Gastrocnemius medialis (tissue), 4 donors: ENCODE measurements around the gene PRSS2. TPM values are rescaled to one million over a fixed set of nuclear protein-coding genes. Genes with fewer than 3 reads are reported as not detected.

Source experiments
- ATAC-seq, 2 donors: fragments of 150-250 bp; one replicate each; pipeline ENCODE4 v1.9.1; 2016
- DNase-seq, 2 donors: peaks; one replicate each; pipeline ENCODE4 v3.0.0-alpha.2; 2019
- H3K27ac ChIP-seq, 4 donors: fragments of 200-600 bp; sonication (generic); 1 replicate in 1 of 4; 2 replicates in 3 of 4; pipeline ENCODE4 v1.5.1; 2016 to 2018; ENCODE audit warnings: mild to moderate bottlenecking in 2 of 4, moderate library complexity in 1 of 4
- H3K27me3 ChIP-seq, 3 donors: fragments of 200-600 bp; sonication (generic) in 2 of 3; 1 replicate in 1 of 3; 2 replicates in 2 of 3; pipeline versions ENCODE4 v1.5.1 to v1.6.0; 2016 to 2019; ENCODE audit warnings: mild to moderate bottlenecking in 1 of 3, moderate library complexity in 1 of 3
- H3K36me3 ChIP-seq, 2 donors: fragments of 200-600 bp; sonication (generic) in 1 of 2; one replicate each; pipeline ENCODE4 v1.5.1; 2017 to 2018
- H3K4me1 ChIP-seq, 2 donors: fragments of 200-600 bp; sonication (generic) in 1 of 2; one replicate each; pipeline ENCODE4 v1.5.1; 2016 to 2017; ENCODE audit warnings: mild to moderate bottlenecking in 2 of 2
- H3K4me3 ChIP-seq, 4 donors: fragments of 200-600 bp; sonication (generic) in 3 of 4; 1 replicate in 1 of 4; 2 replicates in 3 of 4; pipeline ENCODE4 v1.5.1; 2016 to 2019; ENCODE audit warnings: mild to moderate bottlenecking in 2 of 4
- H3K9me3 ChIP-seq, 3 donors: fragments of 200-600 bp; sonication (generic) in 2 of 3; 1 replicate in 1 of 3; 2 replicates in 2 of 3; pipeline ENCODE4 v1.5.1; 2016 to 2019
- POLR2A ChIP-seq, 2 donors: fragments of 450-650 bp; IDR thresholded peaks; one replicate each; pipeline ENCODE4 v1.6.1; 2017; ENCODE audit warnings: antibody characterized with exemption in 2 of 2, mild to moderate bottlenecking in 2 of 2, moderate library complexity in 2 of 2
- in situ Hi-C, 4 donors: fragments of 200-750 bp; cut with MboI; loops; one replicate each; pipeline versions ENCODE4 v1.15.0 to v1.8.0; 2017; ENCODE audit warnings: low sequenced_read_pairs in 4 of 4
- intact Hi-C: fragments of 100-400 bp; cut with DNase I; formaldehyde crosslinking; loops from one replicate; pipeline ENCODE4 v1.15.1; 2023; ENCODE audit warnings: low total_unique reads
- total RNA-seq, 4 donors: library from RNA; depleted of rRNA; stranded (reverse); fragments of >200 nt; gene quantifications; one replicate each; pipeline versions ENCODE4 v1.1.0 to v1.2.3, GENCODE V29; 2016
- TF ChIP-seq, protein P1 (sequence below), 5 experiments: fragments of 450-650 bp in 3 of 5; fragments of 200-600 bp in 2 of 5; sonication (generic) in 2 of 5; IDR thresholded peaks in 4 of 5; conservative IDR thresholded peaks in 1 of 5; 1 replicate in 4 of 5; 2 replicates in 1 of 5; pipeline ENCODE4 v1.5.1; 2016 to 2019; ENCODE audit warnings: antibody characterized with exemption in 5 of 5, mild to moderate bottlenecking in 3 of 5, moderate library complexity in 3 of 5

Gene PRSS2
- not detected for total RNA-seq

DNA sequence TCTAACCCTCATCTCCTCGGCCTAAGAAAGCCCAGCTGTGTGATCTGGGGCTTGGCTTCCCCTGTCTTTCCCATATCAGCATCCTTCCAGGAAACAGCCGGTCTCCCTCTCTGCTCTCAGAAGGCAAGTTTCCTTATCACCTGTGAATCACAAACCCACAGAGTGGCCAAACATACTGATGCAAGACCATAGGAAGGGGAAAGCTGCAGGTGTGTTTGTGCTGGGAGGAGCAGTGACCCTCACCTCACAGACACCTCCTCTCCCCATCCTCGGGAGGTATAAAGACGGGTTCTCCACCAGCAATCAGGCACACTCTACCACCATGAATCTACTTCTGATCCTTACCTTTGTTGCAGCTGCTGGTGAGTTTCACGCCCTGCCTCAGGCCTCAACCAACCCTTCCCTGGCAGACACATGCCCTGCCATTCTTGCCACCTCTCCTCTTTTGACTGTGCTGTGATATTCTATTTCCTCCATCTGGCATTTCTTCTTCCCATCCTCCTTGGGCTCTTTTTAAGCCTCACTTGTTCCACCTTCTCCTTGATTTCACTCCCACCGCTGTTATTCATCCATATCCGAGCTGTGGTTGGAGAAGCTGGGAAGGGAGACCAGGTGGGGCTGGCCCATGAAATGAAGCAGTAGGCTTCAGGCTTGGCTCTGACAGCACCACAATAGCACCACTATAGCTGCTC lies at the start of gene PRSS2:
PRSS2 (plus strand) TSS at position 310 of the 692 bp plus-strand sequence; CDS start at position 323, 13 bp downstream.
- Histone ChIP-seq H3K9me3 (no peaks in the 10 kb centered on the region), H3K4me3 (no peak within 1 kb of the TSS), H3K27ac (no peak within 1 kb of the TSS), H3K36me3 (no peaks in the 10 kb centered on the region), H3K27me3 (no peaks in the 10 kb centered on the region), H3K4me1 (no peaks in the 10 kb centered on the region)
- DNase-seq (no peak), ATAC-seq (no peak)
- TF ChIP-seq, protein P1, sequence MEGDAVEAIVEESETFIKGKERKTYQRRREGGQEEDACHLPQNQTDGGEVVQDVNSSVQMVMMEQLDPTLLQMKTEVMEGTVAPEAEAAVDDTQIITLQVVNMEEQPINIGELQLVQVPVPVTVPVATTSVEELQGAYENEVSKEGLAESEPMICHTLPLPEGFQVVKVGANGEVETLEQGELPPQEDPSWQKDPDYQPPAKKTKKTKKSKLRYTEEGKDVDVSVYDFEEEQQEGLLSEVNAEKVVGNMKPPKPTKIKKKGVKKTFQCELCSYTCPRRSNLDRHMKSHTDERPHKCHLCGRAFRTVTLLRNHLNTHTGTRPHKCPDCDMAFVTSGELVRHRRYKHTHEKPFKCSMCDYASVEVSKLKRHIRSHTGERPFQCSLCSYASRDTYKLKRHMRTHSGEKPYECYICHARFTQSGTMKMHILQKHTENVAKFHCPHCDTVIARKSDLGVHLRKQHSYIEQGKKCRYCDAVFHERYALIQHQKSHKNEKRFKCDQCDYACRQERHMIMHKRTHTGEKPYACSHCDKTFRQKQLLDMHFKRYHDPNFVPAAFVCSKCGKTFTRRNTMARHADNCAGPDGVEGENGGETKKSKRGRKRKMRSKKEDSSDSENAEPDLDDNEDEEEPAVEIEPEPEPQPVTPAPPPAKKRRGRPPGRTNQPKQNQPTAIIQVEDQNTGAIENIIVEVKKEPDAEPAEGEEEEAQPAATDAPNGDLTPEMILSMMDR (IDR thresholded peaks at IDR 0.05 in 4 of 5, conservative IDR thresholded peaks at IDR 0.05 in 1 of 5) = no peak
- no peak for TF ChIP-seq POLR2A (IDR thresholded peaks at IDR 0.05)
- in situ Hi-C loops = no loop called here
- intact Hi-C loops = no loop called here

DNA sequence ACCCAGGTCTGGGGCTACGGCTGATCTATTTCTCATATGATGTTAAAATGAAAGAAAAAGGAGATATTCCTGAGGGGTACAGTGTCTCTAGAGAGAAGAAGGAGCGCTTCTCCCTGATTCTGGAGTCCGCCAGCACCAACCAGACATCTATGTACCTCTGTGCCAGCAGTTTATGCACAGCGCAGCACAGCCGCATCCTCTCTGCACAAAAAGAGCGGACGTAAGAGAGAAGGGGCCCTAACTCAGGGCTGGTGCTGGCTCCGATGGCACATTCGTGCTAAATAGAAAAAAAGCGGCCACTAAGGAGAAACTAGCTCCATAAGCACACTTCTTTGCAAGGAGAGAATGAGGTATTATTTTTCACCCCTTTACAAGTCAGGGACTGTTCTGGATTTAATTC lies 49.8 kb upstream of the PRSS2 start:
- ATAC-seq = no peak
- no peak for DNase-seq
- Histone ChIP-seq H3K27ac (no peak overlapping the region), H3K36me3 (no peaks in the 10 kb centered on the region), H3K4me1 (no peaks in the 10 kb centered on the region), H3K9me3 (no peaks in the 10 kb centered on the region), H3K27me3 (no peaks in the 10 kb centered on the region), H3K4me3 (no peak overlapping the region)
- in situ Hi-C loops (no loop called here), intact Hi-C loops (no loop called here)
- TF ChIP-seq POLR2A (IDR thresholded peaks at IDR 0.05) = no peak
- TF ChIP-seq, protein P1 (IDR thresholded peaks at IDR 0.05 in 4 of 5, conservative IDR thresholded peaks at IDR 0.05 in 1 of 5) = no peak

DNA sequence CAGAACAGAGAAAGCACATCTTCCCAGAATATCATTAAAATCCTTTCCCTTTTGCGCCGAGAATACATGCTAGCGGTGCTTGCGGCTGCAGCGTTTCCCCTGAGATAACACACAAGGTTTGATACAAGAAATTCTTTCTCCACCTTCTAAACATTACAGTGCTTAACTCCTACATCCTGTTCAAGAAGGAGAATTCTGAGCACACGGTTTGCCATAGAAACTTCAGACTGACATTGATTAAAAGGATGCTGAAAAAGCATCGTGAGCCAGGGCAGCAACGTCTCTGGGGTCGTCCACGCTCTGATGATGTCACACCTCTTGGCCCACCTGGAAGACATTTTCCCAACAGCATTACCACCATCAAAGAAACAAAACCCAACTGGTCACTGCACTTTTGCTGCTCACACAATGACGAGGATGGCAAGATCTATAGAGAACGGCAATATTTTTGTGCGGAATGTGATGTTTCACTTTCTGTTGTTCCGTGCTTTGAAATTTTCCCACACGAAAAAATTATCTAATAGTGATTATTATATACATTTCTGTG lies 48.4 kb upstream of the PRSS2 start:
- intact Hi-C loops (no loop called here), in situ Hi-C loops (no loop called here)
- no peaks in the 10 kb centered on the region for H3K27me3 ChIP-seq
- DNase-seq (no peak), ATAC-seq (no peak)
- H3K4me1 ChIP-seq = no peaks in the 10 kb centered on the region
- no peak overlapping the region for H3K27ac ChIP-seq
- no peak for TF ChIP-seq POLR2A (IDR thresholded peaks at IDR 0.05)
- no peaks in the 10 kb centered on the region for H3K9me3 ChIP-seq
- no peaks in the 10 kb centered on the region for H3K36me3 ChIP-seq
- H3K4me3 ChIP-seq = no peak overlapping the region

DNA sequence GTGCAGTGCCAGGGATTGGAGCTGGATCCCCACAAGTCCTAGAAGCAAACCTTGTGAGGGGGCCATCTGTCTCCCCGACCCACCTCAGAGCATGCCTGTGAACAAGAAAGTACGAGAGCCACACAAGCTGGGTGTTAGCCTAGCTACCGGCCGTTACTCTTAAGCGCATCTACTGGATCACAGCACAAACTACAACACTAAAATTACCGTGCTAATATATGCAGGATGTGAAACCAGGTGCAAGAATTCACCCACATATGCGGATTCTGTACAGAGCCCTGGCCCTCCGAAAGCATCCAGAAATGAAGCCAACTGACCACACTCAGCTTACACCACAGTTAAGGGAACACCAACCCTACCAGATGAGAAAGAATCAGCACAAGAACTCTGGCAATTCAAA lies 37.5 kb upstream of the PRSS2 start:
- Histone ChIP-seq H3K4me1 (peaks cover 4 to 5% of the 10 kb centered on the region in 2 donors), H3K9me3 (no peaks in the 10 kb centered on the region), H3K27me3 (no peaks in the 10 kb centered on the region), H3K27ac (no peak overlapping the region), H3K4me3 (no peak overlapping the region), H3K36me3 (no peaks in the 10 kb centered on the region)
- TF ChIP-seq POLR2A (IDR thresholded peaks at IDR 0.05) = no peak
- TF ChIP-seq, protein P1 (IDR thresholded peaks at IDR 0.05 in 4 of 5, conservative IDR thresholded peaks at IDR 0.05 in 1 of 5) = no peak
- in situ Hi-C loops (no loop called here), intact Hi-C loops (no loop called here)
- no peak for ATAC-seq
- no peak for DNase-seq

DNA sequence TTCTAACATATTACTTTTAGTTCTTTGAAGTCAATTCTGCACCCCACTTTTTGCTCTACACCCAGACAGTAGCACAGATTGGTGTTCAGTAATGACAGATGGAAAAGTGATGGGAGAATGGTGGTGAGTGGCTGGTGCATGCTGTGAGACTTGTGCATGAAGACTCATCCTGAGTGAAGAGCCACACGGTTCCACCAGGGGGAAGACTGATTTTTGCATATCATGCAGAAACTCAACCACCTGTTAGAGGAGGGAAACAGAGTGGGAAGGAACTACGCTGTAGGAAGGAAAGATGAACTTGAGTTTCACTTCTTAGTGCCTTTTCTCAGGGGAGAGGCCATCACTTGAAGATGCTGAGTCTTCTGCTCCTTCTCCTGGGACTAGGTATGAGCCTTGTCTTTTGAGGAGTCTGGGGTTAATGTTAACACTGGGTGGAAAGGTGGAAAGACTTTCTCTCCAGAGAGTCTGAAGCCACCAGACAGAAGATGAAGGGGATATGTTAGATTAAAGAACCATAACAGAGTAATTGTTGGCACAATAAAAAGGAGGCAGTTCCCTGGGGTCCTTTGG lies 30.8 kb upstream of the PRSS2 start:
- Histone ChIP-seq H3K36me3 (no peaks in the 10 kb centered on the region), H3K9me3 (no peaks in the 10 kb centered on the region), H3K27ac (no peak overlapping the region), H3K4me3 (no peak overlapping the region), H3K4me1 (peaks cover 17 to 20% of the 10 kb centered on the region in 2 donors), H3K27me3 (no peaks in the 10 kb centered on the region)
- ATAC-seq (no peak), DNase-seq (no peak)
- intact Hi-C loops = no loop called here
- in situ Hi-C loops = no loop called here
- no peak for TF ChIP-seq POLR2A (IDR thresholded peaks at IDR 0.05)
- TF ChIP-seq, protein P1 (IDR thresholded peaks at IDR 0.05 in 4 of 5, conservative IDR thresholded peaks at IDR 0.05 in 1 of 5) = no peak
